Large intestine (tissue), 3 donors: ENCODE data around the gene SEL1L2. TPM values are rescaled to one million over a fixed set of nuclear protein-coding genes. Genes with fewer than 3 reads are reported as not detected.

Source experiments
- DNase-seq, 2 donors: peaks; one replicate each; pipeline versions ENCODE4 v3.0.0 to v3.0.0-alpha.2; 2013
- H3K27ac ChIP-seq: one replicate; pipeline ENCODE4 v1.5.1; 2013; ENCODE audit warnings: low read length
- H3K27me3 ChIP-seq: 2 replicates; pipeline ENCODE4 v1.6.1; 2013; ENCODE audit warnings: low read length; ENCODE audit not compliant: control insufficient read depth, insufficient read depth
- H3K36me3 ChIP-seq: 2 replicates; pipeline ENCODE4 v1.6.1; 2013; ENCODE audit warnings: low read length; ENCODE audit not compliant: control insufficient read depth, insufficient read depth
- H3K4me1 ChIP-seq: one replicate; pipeline ENCODE4 v1.6.1; 2013; ENCODE audit warnings: low read length; ENCODE audit not compliant: control insufficient read depth, insufficient read depth
- H3K4me3 ChIP-seq: one replicate; pipeline ENCODE4 v1.5.1; 2013; ENCODE audit warnings: low read length
- H3K9me3 ChIP-seq: one replicate; pipeline ENCODE4 v1.6.1; 2013; ENCODE audit warnings: mild to moderate bottlenecking, low read depth, low read length, moderate library complexity; ENCODE audit not compliant: control insufficient read depth
- WGBS: methylation state at CpG from one replicate; pipeline ENCODE4 v1.1.5; 2013; ENCODE audit warnings: low lambda C conversion rate; ENCODE audit not compliant: insufficient coverage; 5-methylcytosine and 5-hydroxymethylcytosine counted together
- polyA plus RNA-seq: library from polyadenylated mRNA; unstranded; fragments of 120-200 nt; gene quantifications from one replicate; pipeline ENCODE4 v1.2.1, GENCODE V29; 2013

The SEL1L2 gene
- polyA plus RNA-seq, 1 donor = not detected

GRCh38 chr20:13934992-13935894 lies 55.2 kb downstream of the SEL1L2 start:
- Histone ChIP-seq H3K4me1 (no peaks in the 10 kb centered on the region), H3K27ac (no peak overlapping the region), H3K27me3 (no peaks in the 10 kb centered on the region), H3K4me3 (no peak overlapping the region), H3K36me3 (no peaks in the 10 kb centered on the region), H3K9me3 (no peaks in the 10 kb centered on the region)
- WGBS = 39% methylated on average over 4 of the region's 6 CpGs
- no peak for DNase-seq

DNA sequence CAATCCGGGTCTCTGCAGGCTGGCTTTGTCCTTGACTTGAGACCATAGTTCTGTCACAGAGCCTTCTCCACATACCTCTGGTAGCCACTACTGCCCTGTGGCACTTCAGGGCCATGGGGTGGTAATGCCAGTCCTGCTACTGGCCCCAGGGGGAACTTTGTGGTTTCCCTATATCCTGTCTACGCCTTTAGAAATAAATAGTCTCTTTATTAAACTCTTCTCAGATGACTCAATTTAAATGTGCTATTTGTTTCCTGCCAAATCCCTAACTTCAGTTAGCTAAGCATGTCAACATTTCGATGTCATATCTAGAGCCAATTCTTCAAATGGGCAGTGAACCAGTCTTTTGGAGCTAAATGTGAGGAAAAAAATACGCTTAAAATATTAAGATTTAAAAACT lies 60.1 kb downstream of the SEL1L2 start:
- H3K4me1 ChIP-seq = no peaks in the 10 kb centered on the region
- H3K27me3 ChIP-seq = no peaks in the 10 kb centered on the region
- 100% methylated on average over 2 of the region's 4 CpGs for WGBS
- no peaks in the 10 kb centered on the region for H3K9me3 ChIP-seq
- DNase-seq = no peak
- no peak overlapping the region for H3K27ac ChIP-seq
- H3K4me3 ChIP-seq = no peak overlapping the region
- no peaks in the 10 kb centered on the region for H3K36me3 ChIP-seq

- no peaks in the 10 kb centered on the region for H3K4me1 ChIP-seq
- H3K36me3 ChIP-seq = no peaks in the 10 kb centered on the region
- DNase-seq = no peak
- no peaks in the 10 kb centered on the region for H3K27me3 ChIP-seq
- no peaks in the 10 kb centered on the region for H3K9me3 ChIP-seq
- H3K4me3 ChIP-seq = no peak overlapping the region
- no CpG with 5 or more reads among the region's 6 CpGs for WGBS
- no peak overlapping the region for H3K27ac ChIP-seq
Measured at GRCh38 chr20:13929836-13930235, 60.6 kb downstream of the SEL1L2 start.

DNA sequence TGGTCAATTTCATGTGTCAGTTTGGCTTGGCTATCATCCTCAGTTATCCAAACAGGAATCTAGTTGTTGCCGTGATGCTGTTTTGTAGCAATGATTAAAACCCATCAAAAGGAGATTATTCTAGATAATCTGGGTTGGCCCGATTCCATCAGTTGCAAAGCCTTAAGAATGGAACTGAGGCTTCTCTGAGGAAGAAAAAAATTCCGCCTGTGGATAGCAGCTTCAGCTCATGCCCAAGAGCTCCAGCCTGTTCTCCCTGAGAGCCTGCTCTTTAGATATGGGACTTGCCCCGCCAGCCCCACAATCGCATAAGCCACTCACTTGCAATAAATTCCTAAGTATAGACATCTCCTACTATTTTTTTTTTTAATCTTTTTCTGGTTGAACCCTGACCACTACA lies 61.5 kb downstream of the SEL1L2 start:
- no peaks in the 10 kb centered on the region for H3K27me3 ChIP-seq
- no CpG with 5 or more reads among the region's 5 CpGs for WGBS
- H3K36me3 ChIP-seq = no peaks in the 10 kb centered on the region
- H3K4me3 ChIP-seq = no peak overlapping the region
- H3K27ac ChIP-seq = no peak overlapping the region
- no peak for DNase-seq
- H3K9me3 ChIP-seq = no peaks in the 10 kb centered on the region
- H3K4me1 ChIP-seq = no peaks in the 10 kb centered on the region

GRCh38 chr20:13927171-13927570 lies 63.2 kb downstream of the SEL1L2 start:
- Histone ChIP-seq H3K27ac (no peak overlapping the region), H3K4me3 (no peak overlapping the region)
- 100% methylated on average over 1 of the region's 2 CpGs for WGBS

DNA sequence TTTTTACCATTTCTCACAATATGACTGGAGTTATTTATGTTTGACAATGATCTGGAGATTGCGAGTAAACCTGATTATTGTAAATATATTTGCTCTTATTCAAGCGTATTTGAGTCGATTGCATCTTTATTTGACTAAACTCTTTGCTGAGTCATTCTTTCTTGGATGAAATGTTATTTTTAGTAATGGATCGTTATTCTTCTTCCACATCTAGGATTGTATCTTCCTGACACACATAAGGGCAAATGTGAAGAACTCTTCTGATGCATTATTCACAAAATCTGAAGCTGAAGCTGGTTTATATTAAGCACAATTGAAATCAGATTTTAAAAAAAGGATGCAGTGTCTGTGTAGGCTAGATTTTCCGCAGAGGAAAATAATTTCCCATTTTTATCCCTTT lies 68.2 kb downstream of the SEL1L2 start:
- WGBS = 100% methylated on average over 3 of the region's 5 CpGs
- no peaks in the 10 kb centered on the region for H3K36me3 ChIP-seq
- H3K27me3 ChIP-seq = no peaks in the 10 kb centered on the region
- H3K27ac ChIP-seq = no peak overlapping the region
- DNase-seq = no peak
- H3K4me3 ChIP-seq = no peak overlapping the region
- no peaks in the 10 kb centered on the region for H3K9me3 ChIP-seq
- no peaks in the 10 kb centered on the region for H3K4me1 ChIP-seq

More at GRCh38 chr20:13927171-13927570, 63.2 kb downstream of the SEL1L2 start:
- H3K27me3 ChIP-seq = no peaks in the 10 kb centered on the region
- no peaks in the 10 kb centered on the region for H3K9me3 ChIP-seq
- DNase-seq = no peak
- H3K36me3 ChIP-seq = no peaks in the 10 kb centered on the region
- H3K4me1 ChIP-seq = no peaks in the 10 kb centered on the region

DNA sequence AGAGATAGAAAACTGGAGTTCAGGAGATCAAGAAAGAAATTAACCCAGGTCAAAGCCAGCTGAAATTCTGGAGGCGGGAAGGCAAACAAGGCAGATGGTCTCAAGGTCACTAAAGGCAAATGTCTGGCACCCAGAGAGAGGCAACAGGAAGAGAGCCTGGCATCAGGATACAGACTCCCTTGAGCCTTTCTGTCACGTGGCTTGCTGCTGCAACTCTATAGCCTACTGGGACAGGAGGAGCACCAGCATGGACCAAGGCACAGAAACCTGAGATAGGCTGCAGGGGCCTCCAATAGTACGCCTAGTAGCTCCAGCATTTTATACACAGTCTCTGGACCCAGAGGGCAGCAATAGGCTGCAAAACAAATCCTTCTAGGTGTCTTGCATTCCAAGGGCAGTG lies 75.1 kb downstream of the SEL1L2 start:
- WGBS = 80% methylated on average over 1 of the region's 3 CpGs
- no peaks in the 10 kb centered on the region for H3K9me3 ChIP-seq
- no peak overlapping the region for H3K27ac ChIP-seq
- H3K36me3 ChIP-seq = no peaks in the 10 kb centered on the region
- no peaks in the 10 kb centered on the region for H3K4me1 ChIP-seq
- H3K27me3 ChIP-seq = no peaks in the 10 kb centered on the region
- no peak overlapping the region for H3K4me3 ChIP-seq
- DNase-seq = no peak

DNA sequence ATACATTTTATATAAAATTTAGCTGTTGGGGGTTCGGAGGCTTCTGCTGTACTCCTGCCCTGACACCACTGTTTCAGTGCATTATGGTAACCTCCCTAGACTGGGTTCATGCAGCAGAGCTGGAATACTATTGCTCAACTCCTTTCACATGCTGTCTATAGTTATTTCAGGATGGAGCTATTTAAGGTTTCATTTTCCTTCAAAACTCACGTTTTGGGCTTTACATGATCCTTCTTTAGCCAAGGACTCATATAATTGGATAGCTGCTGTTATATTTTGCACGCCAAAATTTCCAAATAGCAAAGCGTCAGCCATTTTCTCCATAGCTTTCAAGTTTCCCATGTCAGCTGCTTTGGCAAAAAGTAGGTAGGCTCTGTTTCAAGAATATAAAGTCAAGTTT lies 76.8 kb downstream of the SEL1L2 start:
- Histone ChIP-seq H3K4me1 (no peaks in the 10 kb centered on the region), H3K9me3 (no peaks in the 10 kb centered on the region), H3K27ac (no peak overlapping the region), H3K27me3 (no peaks in the 10 kb centered on the region), H3K36me3 (no peaks in the 10 kb centered on the region), H3K4me3 (no peak overlapping the region)
- WGBS = 100% methylated on average over 1 of the region's 4 CpGs
- DNase-seq = no peak

- Histone ChIP-seq H3K27ac (no peak overlapping the region), H3K36me3 (no peaks in the 10 kb centered on the region), H3K4me3 (no peak overlapping the region), H3K9me3 (no peaks in the 10 kb centered on the region), H3K4me1 (no peaks in the 10 kb centered on the region), H3K27me3 (no peaks in the 10 kb centered on the region)
- WGBS = 100% methylated on average over 1 of the region's 1 CpG
- DNase-seq = no peak
Measured at GRCh38 chr20:13913131-13913530, 77.3 kb downstream of the SEL1L2 start.

DNA sequence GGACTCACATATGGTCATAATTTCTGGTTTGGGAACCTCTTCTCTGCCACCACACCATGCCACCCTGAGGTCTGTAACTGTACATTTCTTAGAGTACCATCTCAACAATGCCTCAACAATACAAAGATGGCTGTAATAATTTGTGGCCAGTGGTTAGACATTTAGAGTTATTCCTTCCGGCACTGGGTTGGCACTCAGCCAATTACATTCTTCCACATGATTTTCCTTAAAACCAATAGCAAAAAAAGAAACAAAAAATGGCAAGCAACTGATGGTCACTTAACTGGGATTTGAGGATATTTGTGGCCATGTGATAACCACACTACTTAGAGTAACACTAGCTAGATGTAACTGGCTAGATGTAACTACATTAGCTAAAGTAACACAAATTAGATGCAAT lies 79.9 kb downstream of the SEL1L2 start:
- Histone ChIP-seq H3K4me3 (no peak overlapping the region), H3K36me3 (no peaks in the 10 kb centered on the region), H3K27ac (no peak overlapping the region), H3K9me3 (no peaks in the 10 kb centered on the region), H3K27me3 (no peaks in the 10 kb centered on the region), H3K4me1 (no peaks in the 10 kb centered on the region)
- DNase-seq = no peak
- WGBS = no CpG with 5 or more reads among the region's 1 CpG

- H3K27ac ChIP-seq = no peak overlapping the region
- no peak overlapping the region for H3K4me3 ChIP-seq
- no peak for DNase-seq
- H3K27me3 ChIP-seq = no peaks in the 10 kb centered on the region
- WGBS = 100% methylated on average over 1 of the region's 4 CpGs
- no peaks in the 10 kb centered on the region for H3K9me3 ChIP-seq
- no peaks in the 10 kb centered on the region for H3K4me1 ChIP-seq
- H3K36me3 ChIP-seq = no peaks in the 10 kb centered on the region
Measured at GRCh38 chr20:13909067-13909466, 81.3 kb downstream of the SEL1L2 start.
